Spleen (tissue), 7 donors: ENCODE data around the gene AHCY.

Source experiments
- CTCF ChIP-seq, 11 experiments: fragments of 200-600 bp in 7 of 11; fragments of 450-650 bp in 4 of 11; sonication (generic) in 4 of 11; IDR thresholded peaks in 8 of 11; conservative IDR thresholded peaks in 3 of 11; 1 replicate in 7 of 11; 2 replicates in 4 of 11; pipeline versions ENCODE4 v1.4.0 to v1.8.0; 2016 to 2021; ENCODE audit warnings: antibody characterized with exemption in 11 of 11, inconsistent platforms in 4 of 11, mild to moderate bottlenecking in 1 of 11
- POLR2AphosphoS5 ChIP-seq, 3 donors: sonication (generic); formaldehyde crosslinking; IDR thresholded peaks; one replicate each; pipeline ENCODE4 v1.5.1; 2017; ENCODE audit warnings: antibody characterized with exemption in 3 of 3
- donor health status: DM: no; HTN: no; CAD: no; lungs with moderate emphysema.
- donor health status: DM: no; HTN: no; CAD: no.
- donor health status: DM: no; HTN: no; CAD: no.

DNA sequence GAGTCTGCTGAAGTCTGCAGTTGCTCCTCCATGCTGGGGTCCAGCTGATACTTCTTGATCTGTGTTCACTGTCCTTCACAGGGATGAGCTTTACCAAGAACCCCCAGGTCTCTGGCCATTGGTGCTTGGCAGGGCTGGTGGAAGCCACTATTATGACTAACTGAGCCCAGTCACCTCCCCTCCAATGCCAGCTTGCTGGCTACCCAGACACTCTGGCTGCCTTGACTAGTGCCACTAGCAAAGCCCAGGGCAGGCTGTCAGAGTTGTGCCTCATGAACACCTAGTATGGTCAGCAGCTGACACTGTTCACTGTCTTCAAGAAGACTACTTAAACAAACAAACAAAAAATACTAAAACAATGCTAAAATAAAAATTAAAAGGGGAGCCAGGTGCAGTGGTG is 53.1 kb downstream of the AHCY start:
- TF ChIP-seq CTCF (IDR thresholded peaks at IDR 0.05 in 8 of 11, conservative IDR thresholded peaks at IDR 0.05 in 3 of 11) (no peak), POLR2AphosphoS5 (IDR thresholded peaks at IDR 0.05) (no peak)
